ENCODE measurements around the gene SCN4B.

Gene SCN4B

GRCh38 chr11:118135796-118136165 is 16.8 kb downstream of the SCN4B start:
- H3K27ac ChIP-seq, result no peak overlapping the region
- TF ChIP-seq CTCF (conservative IDR thresholded peaks at IDR 0.05), result no peak

GRCh38 chr11:118135051-118135795 is 17.4 kb downstream of the SCN4B start:
- TF ChIP-seq CTCF (conservative IDR thresholded peaks at IDR 0.05), result no peak
- H3K27ac ChIP-seq, result no peak overlapping the region

GRCh38 chr11:118133816-118134215 is 18.8 kb downstream of the SCN4B start:
- no peak for TF ChIP-seq CTCF (conservative IDR thresholded peaks at IDR 0.05)
- H3K27ac ChIP-seq, result no peak overlapping the region

GRCh38 chr11:118132385-118133151 is 20.1 kb downstream of the SCN4B start:
- no peak for TF ChIP-seq CTCF (conservative IDR thresholded peaks at IDR 0.05)
- no peak overlapping the region for H3K27ac ChIP-seq

GRCh38 chr11:118129471-118130172 is 23.0 kb downstream of the SCN4B start:
- no peak for TF ChIP-seq CTCF (conservative IDR thresholded peaks at IDR 0.05)
- H3K27ac ChIP-seq, result no peak overlapping the region

GRCh38 chr11:118128721-118129470 is 23.7 kb downstream of the SCN4B start:
- no peak for TF ChIP-seq CTCF (conservative IDR thresholded peaks at IDR 0.05)
- no peak overlapping the region for H3K27ac ChIP-seq
